Neural progenitor cell (in vitro differentiated cells): ENCODE results near the gene TPPP3. TPM values are rescaled to one million over a fixed set of nuclear protein-coding genes. Genes with fewer than 3 reads are reported as not detected.

Experiments used
- DNase-seq: peaks from one replicate; pipeline ENCODE4 v3.0.0-alpha.2; 2016; ENCODE audit warnings: low spot score
- H2AFZ ChIP-seq: fragments of 200-600 bp; sonication (generic); replicated peaks from 2 replicates; pipeline ENCODE4 v1.6.1; 2016; ENCODE audit warnings: antibody characterized with exemption
- H3F3A ChIP-seq: fragments of 200-600 bp; sonication (generic); 2 replicates; pipeline ENCODE4 v1.6.1; 2016; ENCODE audit warnings: antibody characterized with exemption, low read depth
- H3K27ac ChIP-seq: fragments of 200-600 bp; sonication (generic); 2 replicates; pipeline ENCODE4 v1.5.1; 2016; ENCODE audit warnings: mild to moderate bottlenecking
- H3K27me3 ChIP-seq: fragments of 200-600 bp; sonication (generic); 2 replicates; pipeline ENCODE4 v1.6.1; 2016; ENCODE audit warnings: mild to moderate bottlenecking, moderate library complexity
- H3K36me3 ChIP-seq: fragments of 200-600 bp; sonication (generic); 2 replicates; pipeline ENCODE4 v1.5.1; 2016
- H3K4me1 ChIP-seq: fragments of 200-600 bp; sonication (generic); 2 replicates; pipeline ENCODE4 v1.6.1; 2016; ENCODE audit warnings: mixed run types
- H3K4me2 ChIP-seq: fragments of 200-600 bp; sonication (generic); 2 replicates; pipeline ENCODE4 v1.6.1; 2016
- H3K4me3 ChIP-seq: fragments of 200-600 bp; sonication (generic); 2 replicates; pipeline ENCODE4 v1.5.1; 2016
- H3K79me2 ChIP-seq: fragments of 200-600 bp; sonication (generic); 2 replicates; pipeline ENCODE4 v1.6.1; 2016; ENCODE audit warnings: low read depth
- H3K9ac ChIP-seq: fragments of 200-600 bp; sonication (generic); 2 replicates; pipeline ENCODE4 v1.6.1; 2016
- H3K9me3 ChIP-seq: fragments of 200-600 bp; sonication (generic); 2 replicates; pipeline ENCODE4 v1.5.1; 2016; ENCODE audit warnings: low read depth
- H4K20me1 ChIP-seq: fragments of 200-600 bp; sonication (generic); 2 replicates; pipeline ENCODE4 v1.6.1; 2016; ENCODE audit warnings: low read depth
- H3K27ac Mint-ChIP-seq: 3 replicates; pipeline ENCODE4 v1.8.0; 2021; ENCODE audit warnings: mixed read lengths
- H3K27me3 Mint-ChIP-seq: 2 replicates; pipeline ENCODE4 v1.8.0; 2022; ENCODE audit warnings: low read depth, mild to moderate bottlenecking, inconsistent platforms, moderate library complexity, mixed read lengths; ENCODE audit not compliant: insufficient read depth
- H3K36me3 Mint-ChIP-seq: 3 replicates; pipeline ENCODE4 v1.8.0; 2021; ENCODE audit warnings: mixed read lengths
- H3K4me1 Mint-ChIP-seq: 3 replicates; pipeline ENCODE4 v1.8.0; 2021; ENCODE audit warnings: mixed read lengths
- H3K4me3 Mint-ChIP-seq: 3 replicates; pipeline ENCODE4 v1.8.0; 2021; ENCODE audit warnings: mild to moderate bottlenecking, moderate library complexity, mixed read lengths
- H3K9me3 Mint-ChIP-seq: 3 replicates; pipeline ENCODE4 v1.8.0; 2020; ENCODE audit warnings: mixed read lengths
- CTCF ChIP-seq: fragments of 200-600 bp; sonication (generic); IDR thresholded peaks from 2 replicates; pipeline ENCODE4 v1.5.1; 2017; ENCODE audit warnings: antibody characterized with exemption, mild to moderate bottlenecking
- EZH2 ChIP-seq: fragments of 200-600 bp; sonication (generic); IDR thresholded peaks from 2 replicates; pipeline ENCODE4 v1.6.1; 2017; ENCODE audit warnings: antibody characterized with exemption, mild to moderate bottlenecking, moderate library complexity
- EZH2phosphoT487 ChIP-seq: fragments of 200-600 bp; sonication (generic); IDR thresholded peaks from 2 replicates; pipeline ENCODE4 v1.6.1; 2017; ENCODE audit warnings: antibody characterized with exemption
- small RNA-seq: library from RNA; depleted of rRNA; stranded (forward); fragments of <200 nt; gene quantifications from one replicate; pipeline ENCODE3, GENCODE V24; 2015
- total RNA-seq: library from RNA; depleted of rRNA; stranded (reverse); fragments of >200 nt; gene quantifications from 2 replicates; pipeline ENCODE4 v1.2.3, GENCODE V29; 2015; ENCODE audit warnings: low replicate concordance

The TPPP3 gene
- total RNA-seq, 1 donor from 2014 or later: not detected

- Histone ChIP-seq H3K79me2 (no peaks in the 10 kb centered on the region), H4K20me1 (no peaks in the 10 kb centered on the region), H2AFZ (no peak overlapping the region), H3K9me3 (no peaks in the 10 kb centered on the region), H3K27me3 (no peaks in the 10 kb centered on the region), H3K9ac (no peak overlapping the region), H3K4me2 (no peak overlapping the region), H3K27ac (no peak overlapping the region), H3F3A (peaks cover 3% of the 10 kb centered on the region), H3K4me3 (no peak overlapping the region), H3K36me3 (no peaks in the 10 kb centered on the region), H3K4me1 (no peaks in the 10 kb centered on the region)
- Mint-ChIP-seq H3K4me3 (no peak overlapping the region), H3K9me3 (no peaks in the 10 kb centered on the region), H3K36me3 (no peaks in the 10 kb centered on the region), H3K27ac (no peak overlapping the region), H3K27me3 (peaks cover 3% of the 10 kb centered on the region), H3K4me1 (no peaks in the 10 kb centered on the region)
- no peak for DNase-seq
- TF ChIP-seq EZH2phosphoT487 (no peak), EZH2 (no peak), CTCF (no peak)
These were observed 52.0 kb downstream of the TPPP3 start for GRCh38 chr16:67341250-67341649.

Small RNA genes within 50 kb of the gene (small RNA-seq; reads per million reads assigned to genes)
- not detected for gene RNU1-123P

Other genes starting within 250 kb of the TPPP3 start
- gene B3GNT9, start 242.5 kb downstream of the TPPP3 start, total RNA-seq: 2.6 and 5.9 TPM in 2 replicates
- 0.25 and 0.30 TPM in 2 replicates for gene TRADD, start 233.6 kb downstream of the TPPP3 start, total RNA-seq
- not detected in 2 replicates for gene FBXL8, start 233.5 kb downstream of the TPPP3 start, total RNA-seq
- gene HSF4, start 228.8 kb downstream of the TPPP3 start, total RNA-seq: 1.0 TPM in 1 of 2 replicates, not detected in the other
- gene NOL3, start 223.0 kb downstream of the TPPP3 start, total RNA-seq: 0.37 and 5.5 TPM in 2 replicates
- gene MATCAP1, start 209.5 kb downstream of the TPPP3 start, total RNA-seq: 15.7 and 50.9 TPM in 2 replicates
- not detected in 2 replicates for gene EXOC3L1, start 203.4 kb downstream of the TPPP3 start, total RNA-seq
- gene E2F4, start 201.3 kb downstream of the TPPP3 start, total RNA-seq: 35.3 and 101 TPM in 2 replicates
- 1.9 TPM in 1 of 2 replicates, not detected in the other for gene ELMO3, start 194.4 kb downstream of the TPPP3 start, total RNA-seq
- 27.3 and 39.4 TPM in 2 replicates for gene TMEM208, start 166.4 kb downstream of the TPPP3 start, total RNA-seq
- 5.5 and 14.2 TPM in 2 replicates for gene FHOD1, start 146.0 kb downstream of the TPPP3 start, total RNA-seq
- 2.5 and 4.2 TPM in 2 replicates for gene SLC9A5, start 144.5 kb downstream of the TPPP3 start, total RNA-seq
- gene PLEKHG4, start 114.0 kb downstream of the TPPP3 start, total RNA-seq: 4.0 and 6.2 TPM in 2 replicates
- 1.1 TPM in 2 replicates for gene KCTD19, start 66.8 kb downstream of the TPPP3 start, total RNA-seq
- gene LRRC36, start 66.7 kb downstream of the TPPP3 start, total RNA-seq: 0.34 TPM in 1 of 2 replicates, not detected in the other
- 1.5 and 2.2 TPM in 2 replicates for gene ZDHHC1, start 23.0 kb upstream of the TPPP3 start, total RNA-seq
- 1.6 TPM in 1 of 2 replicates, not detected in the other for gene HSD11B2, start 37.6 kb upstream of the TPPP3 start, total RNA-seq
- gene ATP6V0D1, start 87.7 kb upstream of the TPPP3 start, total RNA-seq: 29.7 and 42.0 TPM in 2 replicates
- gene AGRP, start 90.0 kb upstream of the TPPP3 start, total RNA-seq: not detected in 2 replicates
- gene RIPOR1, start 135.3 kb upstream of the TPPP3 start, total RNA-seq: 8.7 and 13.5 TPM in 2 replicates
- 75.7 and 76.3 TPM in 2 replicates for gene CTCF, start 169.0 kb upstream of the TPPP3 start, total RNA-seq